Measurements from ENCODE around the gene BFSP2.
A peak's percentile ranks its signal among the peaks of the same experiment; 100 is the strongest.

The BFSP2 gene

GRCh38 chr3:133455281-133455680, 55.4 kb downstream of the BFSP2 start:
- TF ChIP-seq, protein P1, sequence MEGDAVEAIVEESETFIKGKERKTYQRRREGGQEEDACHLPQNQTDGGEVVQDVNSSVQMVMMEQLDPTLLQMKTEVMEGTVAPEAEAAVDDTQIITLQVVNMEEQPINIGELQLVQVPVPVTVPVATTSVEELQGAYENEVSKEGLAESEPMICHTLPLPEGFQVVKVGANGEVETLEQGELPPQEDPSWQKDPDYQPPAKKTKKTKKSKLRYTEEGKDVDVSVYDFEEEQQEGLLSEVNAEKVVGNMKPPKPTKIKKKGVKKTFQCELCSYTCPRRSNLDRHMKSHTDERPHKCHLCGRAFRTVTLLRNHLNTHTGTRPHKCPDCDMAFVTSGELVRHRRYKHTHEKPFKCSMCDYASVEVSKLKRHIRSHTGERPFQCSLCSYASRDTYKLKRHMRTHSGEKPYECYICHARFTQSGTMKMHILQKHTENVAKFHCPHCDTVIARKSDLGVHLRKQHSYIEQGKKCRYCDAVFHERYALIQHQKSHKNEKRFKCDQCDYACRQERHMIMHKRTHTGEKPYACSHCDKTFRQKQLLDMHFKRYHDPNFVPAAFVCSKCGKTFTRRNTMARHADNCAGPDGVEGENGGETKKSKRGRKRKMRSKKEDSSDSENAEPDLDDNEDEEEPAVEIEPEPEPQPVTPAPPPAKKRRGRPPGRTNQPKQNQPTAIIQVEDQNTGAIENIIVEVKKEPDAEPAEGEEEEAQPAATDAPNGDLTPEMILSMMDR (IDR thresholded peaks at IDR 0.05), result no peak
- H3K36me3 Mint-ChIP-seq (ENCODE audit: low read depth), result no peaks in the 10 kb centered on the region
- no peaks in the 10 kb centered on the region for H3K9me3 Mint-ChIP-seq
- peaks cover 57% of the 10 kb centered on the region for H3K4me1 Mint-ChIP-seq
- H3K4me3 Mint-ChIP-seq, result no peak overlapping the region
- no peaks in the 10 kb centered on the region for H3K27me3 Mint-ChIP-seq (ENCODE audit: low read depth, poor library complexity)
- DNase-seq, result no peak
- no peak overlapping the region for H3K27ac Mint-ChIP-seq

GRCh38 chr3:133455960-133456359, 56.1 kb downstream of the BFSP2 start:
- H3K4me1 Mint-ChIP-seq, result peaks cover 62% of the 10 kb centered on the region
- TF ChIP-seq, protein P1 (IDR thresholded peaks at IDR 0.05), result no peak
- peak overlapping the region; percentile 70 for H3K27ac Mint-ChIP-seq
- H3K36me3 Mint-ChIP-seq (ENCODE audit: low read depth), result no peaks in the 10 kb centered on the region
- no peak for DNase-seq
- no peaks in the 10 kb centered on the region for H3K9me3 Mint-ChIP-seq
- no peaks in the 10 kb centered on the region for H3K27me3 Mint-ChIP-seq (ENCODE audit: low read depth, poor library complexity)
- peak overlapping the region; percentile 19 for H3K4me3 Mint-ChIP-seq

DNA sequence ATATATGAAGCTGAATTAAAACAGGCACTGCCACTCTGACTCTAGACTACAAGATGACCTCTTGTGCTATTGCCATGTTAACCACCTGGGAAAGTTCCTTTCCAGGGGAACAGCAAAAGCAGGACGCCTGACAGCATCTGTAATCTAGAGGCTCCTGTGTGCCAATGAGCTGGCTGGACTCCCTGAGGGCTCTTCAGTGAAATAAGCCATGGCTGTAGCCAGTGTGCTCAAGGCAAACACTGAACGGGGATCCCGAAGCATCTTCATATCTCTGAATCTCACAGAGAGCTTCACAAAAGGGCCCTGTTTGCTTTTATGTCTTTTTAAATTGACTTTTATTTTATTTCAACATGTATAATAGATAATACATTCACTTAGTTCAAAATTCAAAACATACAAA, 57.2 kb downstream of the BFSP2 start:
- DNase-seq, result no peak
- Mint-ChIP-seq H3K27me3 (ENCODE audit: low read depth, poor library complexity) (no peaks in the 10 kb centered on the region), H3K4me1 (peaks cover 68% of the 10 kb centered on the region), H3K9me3 (no peaks in the 10 kb centered on the region), H3K4me3 (no peak overlapping the region), H3K27ac (no peak overlapping the region), H3K36me3 (ENCODE audit: low read depth) (no peaks in the 10 kb centered on the region)
- TF ChIP-seq, protein P1 (IDR thresholded peaks at IDR 0.05), result no peak

DNA sequence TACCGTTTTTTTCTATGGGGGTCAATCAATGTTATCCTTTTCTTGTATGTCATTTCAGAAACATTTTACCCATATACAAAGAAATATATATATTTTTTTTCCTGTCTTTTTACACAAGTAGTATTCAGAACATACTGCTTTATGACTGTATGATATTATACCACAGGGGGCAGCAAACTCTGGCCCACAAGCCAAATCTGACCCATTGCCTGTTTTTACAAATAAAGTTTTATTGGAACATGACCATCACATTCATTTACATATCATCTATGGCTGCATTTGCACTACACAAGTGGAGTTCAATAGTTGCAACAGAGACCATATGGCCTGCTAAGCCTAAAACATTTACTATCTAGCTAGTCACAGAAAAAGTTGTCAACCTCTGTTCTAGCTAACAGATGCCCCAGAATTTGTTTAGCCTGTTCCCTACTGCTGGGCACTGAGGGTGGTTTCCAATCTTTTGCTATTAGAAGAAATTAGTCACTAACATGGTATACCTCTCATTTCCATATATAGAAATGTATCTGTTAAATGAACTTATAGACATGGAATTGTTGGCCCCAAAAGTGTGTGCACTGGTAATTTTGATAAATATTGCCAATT, 57.7 kb downstream of the BFSP2 start:
- no peak for DNase-seq

GRCh38 chr3:133459400-133459799, 59.5 kb downstream of the BFSP2 start:
- peaks cover 67% of the 10 kb centered on the region for H3K4me1 Mint-ChIP-seq
- H3K9me3 Mint-ChIP-seq, result no peaks in the 10 kb centered on the region
- no peak overlapping the region for H3K4me3 Mint-ChIP-seq
- no peak for DNase-seq
- H3K27ac Mint-ChIP-seq, result peak overlapping the region; percentile 43
- TF ChIP-seq, protein P1 (IDR thresholded peaks at IDR 0.05), result no peak
- peaks cover 9% of the 10 kb centered on the region for H3K27me3 Mint-ChIP-seq (ENCODE audit: low read depth, poor library complexity)
- no peaks in the 10 kb centered on the region for H3K36me3 Mint-ChIP-seq (ENCODE audit: low read depth)

More for the DNA sequence above, 57.7 kb downstream of the BFSP2 start:
- Mint-ChIP-seq H3K9me3 (no peaks in the 10 kb centered on the region), H3K4me1 (peaks cover 67% of the 10 kb centered on the region), H3K27me3 (ENCODE audit: low read depth, poor library complexity) (peaks cover under 1% of the 10 kb centered on the region), H3K27ac (no peak overlapping the region), H3K4me3 (no peak overlapping the region), H3K36me3 (ENCODE audit: low read depth) (no peaks in the 10 kb centered on the region)
- TF ChIP-seq, protein P1 (IDR thresholded peaks at IDR 0.05), result no peak

DNA sequence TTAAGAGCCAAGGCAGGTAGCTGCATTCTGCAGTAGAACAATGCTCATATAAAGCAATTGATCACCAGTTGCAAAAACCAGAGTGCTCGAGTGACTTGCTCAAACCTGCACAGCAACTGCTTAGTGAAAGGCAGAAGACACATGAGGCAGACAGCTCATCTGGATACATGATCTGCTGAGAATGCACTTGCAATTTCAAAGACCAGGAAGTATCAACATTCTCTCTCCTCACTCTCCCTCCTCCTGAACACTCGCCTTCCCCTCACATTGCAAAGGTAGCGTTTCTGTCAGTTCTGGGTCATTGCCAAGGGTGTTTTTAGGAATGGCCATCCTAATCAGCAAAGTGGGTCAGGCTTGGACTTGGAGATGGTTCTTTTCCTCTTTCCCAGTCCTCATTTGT, 61.0 kb downstream of the BFSP2 start:
- Mint-ChIP-seq H3K36me3 (ENCODE audit: low read depth) (no peaks in the 10 kb centered on the region), H3K9me3 (no peaks in the 10 kb centered on the region), H3K27ac (no peak overlapping the region)

More for the DNA sequence above, 61.0 kb downstream of the BFSP2 start:
- no peak overlapping the region for H3K4me3 Mint-ChIP-seq
- H3K27me3 Mint-ChIP-seq (ENCODE audit: low read depth, poor library complexity), result peaks cover 9% of the 10 kb centered on the region
- DNase-seq, result no peak
- TF ChIP-seq, protein P1 (IDR thresholded peaks at IDR 0.05), result no peak
- peaks cover 53% of the 10 kb centered on the region for H3K4me1 Mint-ChIP-seq

All from nephron progenitor cell (in vitro differentiated cells).